K562 (cell line): ENCODE data around the gene MYO1D. TPM values are rescaled to one million over a fixed set of nuclear protein-coding genes. Genes with fewer than 3 reads are reported as not detected.

Experiments
- ATAC-seq: fragments of 200-7000 bp; cut with Tn5 transposase; 3 replicates; pipeline ENCODE4 v1.9.1; 2020; ENCODE audit warnings: moderate library complexity
- BruUV-seq: library from RNA; stranded (reverse); fragments of 400-500 nt; replicated peaks from 2 replicates; lab custom pipeline; 2021; lab: Mats Ljungman, UMichigan
- CTCF ChIA-PET: fragments of 300-600 bp; formaldehyde crosslinking; extraction: SDS; loops from one replicate; lab custom pipeline; 2021; ENCODE audit warnings: low intra/inter-chr PET ratio; lab: Yijun Ruan, JAX
- POLR2A ChIA-PET: fragments of 300-600, 350-650 bp; sonication (Branson Sonifier 250); formaldehyde crosslinking; extraction: SDS; loops from one replicate; lab custom pipeline; 2021; ENCODE audit warnings: antibody characterized with exemption, inconsistent platforms; lab: Yijun Ruan, JAX
- DNase-seq, 4 experiments: peaks; one replicate each; pipeline versions ENCODE4 v3.0.0 to v3.0.0-alpha.2; 2011 to 2018; ENCODE audit warnings: low spot score in 3 of 4, mixed read lengths in 3 of 4; ENCODE audit errors: extremely low read depth in 1 of 4
- FAIRE-seq: peaks from 2 replicates; lab custom pipeline; 2011; peaks lifted over from hg19 to GRCh38; lab: Jason Lieb, UNC
- H2AFZ ChIP-seq: 2 replicates; pipeline ENCODE4 v1.6.0; 2011; ENCODE audit warnings: low read depth, low read length, control low read depth, inconsistent platforms
- H3K27ac ChIP-seq: fragments of 200-600 bp; 3 replicates; pipeline ENCODE4 v1.8.0; 2011; ENCODE audit warnings: low read depth, mild to moderate bottlenecking, control low read depth, inconsistent platforms, low read length, moderate library complexity, mixed read lengths; ENCODE audit errors: extremely low read depth
- H3K27me3 ChIP-seq, 2 experiments: fragments of 300-600 bp in 1 of 2; 2 replicates in 1 of 2; 3 replicates in 1 of 2; pipeline versions ENCODE4 v1.6.0 to v1.8.0; 2011; ENCODE audit warnings: inconsistent platforms in 2 of 2, low read length in 2 of 2, mild to moderate bottlenecking in 1 of 2, mixed read lengths in 1 of 2, moderate library complexity in 1 of 2; ENCODE audit not compliant: control insufficient read depth in 2 of 2, insufficient read depth in 2 of 2
- H3K36me3 ChIP-seq: fragments of 300-600 bp; 3 replicates; pipeline ENCODE4 v1.8.0; 2011; ENCODE audit warnings: mild to moderate bottlenecking, low read length, inconsistent platforms; ENCODE audit not compliant: control insufficient read depth, insufficient read depth
- H3K4me1 ChIP-seq, 2 experiments: fragments of 200-600 bp in 1 of 2; replicated peaks in 1 of 2; 2 replicates in 1 of 2; 3 replicates in 1 of 2; pipeline versions ENCODE4 v1.5.1 to v1.8.0; 2011; ENCODE audit warnings: inconsistent platforms in 2 of 2, low read length in 2 of 2, mild to moderate bottlenecking in 1 of 2, mixed read lengths in 1 of 2, moderate library complexity in 1 of 2; ENCODE audit not compliant: control insufficient read depth in 2 of 2, insufficient read depth in 2 of 2
- H3K4me2 ChIP-seq: 2 replicates; pipeline ENCODE4 v1.6.1; 2011; ENCODE audit warnings: low read length, control low read depth, inconsistent platforms, mixed read lengths; ENCODE audit not compliant: insufficient read depth
- H3K4me3 ChIP-seq: fragments of 200-600 bp; sonication (generic), shearing (Covaris generic); 2 replicates; pipeline ENCODE4 v1.5.1; 2016; ENCODE audit warnings: control low read depth, inconsistent platforms
- H3K79me2 ChIP-seq: fragments of 200-600 bp; 3 replicates; pipeline ENCODE4 v1.8.0; 2011; ENCODE audit warnings: low read length, inconsistent platforms; ENCODE audit not compliant: control insufficient read depth, insufficient read depth
- H3K9ac ChIP-seq, 2 experiments: 2 replicates each; pipeline versions ENCODE4 v1.6.0 to v1.6.1; 2011; ENCODE audit warnings: low read depth in 2 of 2, low read length in 2 of 2, control low read depth in 1 of 2, inconsistent platforms in 1 of 2, mild to moderate bottlenecking in 1 of 2, mixed read lengths in 1 of 2; ENCODE audit not compliant: insufficient read depth in 1 of 2
- H3K9me1 ChIP-seq: one replicate; pipeline ENCODE4 v1.6.0; 2011; ENCODE audit warnings: inconsistent platforms, mild to moderate bottlenecking, low read length, moderate library complexity; ENCODE audit not compliant: control insufficient read depth, insufficient read depth
- H3K9me3 ChIP-seq: replicated peaks from 2 replicates; pipeline ENCODE4 v1.5.1; 2011; ENCODE audit warnings: low read depth, low read length, inconsistent platforms; ENCODE audit not compliant: control insufficient read depth, insufficient read depth
- H4K20me1 ChIP-seq: replicated peaks from 2 replicates; pipeline ENCODE4 v1.6.1; 2011; ENCODE audit warnings: low read length, inconsistent platforms, mixed read lengths; ENCODE audit not compliant: control insufficient read depth, insufficient read depth
- ARNT ChIP-seq, 2 experiments: fragments of 450-650 bp; IDR thresholded peaks; 2 replicates each; pipeline ENCODE4 v1.6.1; 2016; ENCODE audit warnings: mild to moderate bottlenecking in 1 of 2
- RBM22 ChIP-seq: fragments of 200-400 bp; formaldehyde crosslinking; IDR thresholded peaks from 2 replicates; pipeline ENCODE4 v1.6.1; 2018; ENCODE audit warnings: low read length, low read depth; ENCODE audit not compliant: poor library complexity, severe bottlenecking
- SMAD1 ChIP-seq: fragments of 150-350 bp; IDR thresholded peaks from 2 replicates; pipeline ENCODE4 v1.6.1; 2014; ENCODE audit warnings: low read length, low read depth; ENCODE audit not compliant: partially characterized antibody
- WGBS: fragments of 100-300 bp; shearing (Covaris generic); methylation state at CpG from one replicate; pipeline ENCODE4 v1.1.6; 2016; ENCODE audit warnings: low coverage, mixed read lengths; ENCODE audit not compliant: insufficient coverage; ENCODE audit errors: missing lambda C conversion rate; 5-methylcytosine and 5-hydroxymethylcytosine counted together
- in situ Hi-C: fragments of 300-500 bp; cut with MboI; formaldehyde crosslinking; loops from 4 replicates; pipeline ENCODE4 v1.15.0; 2018; ENCODE audit warnings: inconsistent platforms, mixed read lengths
- intact Hi-C: fragments of 100-400 bp; cut with micrococcal nuclease; formaldehyde crosslinking; loops from 2 replicates; pipeline ENCODE4 v1.14.2; 2022
- polyA plus RNA-seq, 8 experiments: library from polyadenylated mRNA; depleted of rRNA in 4 of 8; stranded (reverse) in 5 of 8; unstranded in 3 of 8; fragments of >200 nt; fragmentation: Nextera tagmentation in 2 of 8; fragmentation: Illumina TruSeq in 1 of 8; extraction: Ambion mirVana in 2 of 8; extraction: Trizol in 1 of 8; gene quantifications; 2 replicates each; pipeline versions ENCODE4 v1.2.1 to v1.2.3, GENCODE V29; 2011 to 2014; ENCODE audit warnings: inconsistent platforms in 1 of 8, missing spikeins in 1 of 8
- total RNA-seq, 7 experiments: library from RNA; depleted of rRNA in 6 of 7; stranded (reverse); fragments of >200 nt in 6 of 7; fragmentation: Illumina TruSeq in 2 of 7; extraction: Trizol in 2 of 7; gene quantifications; 2 replicates each; pipeline versions ENCODE4 v1.2.1 to v1.2.3, GENCODE V29; 2011 to 2021; ENCODE audit warnings: low replicate concordance in 1 of 7

MYO1D gene
- total and polyA plus RNA-seq, 9 of the 15 experiments (the other 6 are each of a cell fraction or from before 2014, with no cell fraction given), result 2.1 to 71.2 (median 45.4) TPM

DNA sequence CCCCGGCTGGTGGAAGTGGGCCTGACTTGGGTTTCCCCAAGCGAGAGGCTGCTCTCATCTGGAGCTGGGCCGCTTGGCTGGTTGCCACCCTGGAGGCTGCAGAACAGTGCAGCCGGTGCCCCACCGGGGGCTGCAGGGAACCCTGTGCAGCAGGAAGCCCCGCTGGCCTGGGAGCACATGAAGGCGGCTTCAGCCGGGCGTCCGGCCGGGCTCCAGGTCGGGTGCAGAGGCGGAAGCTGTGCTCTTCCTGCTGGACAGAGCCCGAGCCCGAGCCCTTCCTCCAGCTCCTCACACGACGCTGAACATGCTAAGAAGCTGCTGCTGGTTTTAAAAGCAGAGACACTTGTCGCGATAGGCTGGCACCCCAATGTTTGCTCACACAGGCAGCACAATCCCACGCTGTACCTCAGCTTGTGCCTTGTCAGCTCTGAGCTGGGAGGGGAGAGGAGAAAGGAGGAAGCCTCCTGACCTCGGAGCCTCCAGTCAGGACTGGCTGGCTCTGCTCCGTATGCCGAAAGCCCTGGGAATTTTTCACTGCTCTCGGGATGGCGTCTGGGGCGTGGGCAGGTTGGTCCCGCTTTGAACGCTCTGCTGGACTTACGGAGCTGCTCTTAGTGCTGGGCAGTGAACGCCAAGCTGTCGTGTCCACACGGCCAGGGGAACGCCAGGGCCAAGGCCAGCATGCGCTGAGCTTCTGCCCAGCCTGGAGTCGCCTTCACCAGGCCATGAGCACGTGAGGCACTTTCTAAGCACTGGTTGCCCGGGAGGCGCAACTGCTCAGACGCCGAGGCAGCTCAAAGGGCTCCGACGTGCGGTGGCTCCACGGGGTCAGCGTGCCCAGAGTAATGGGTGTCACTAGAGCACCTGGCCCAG lies 381.3 kb downstream of the MYO1D start:
- no peak for FAIRE-seq
- H3K9ac ChIP-seq, result peak overlapping the region in 1 of 2 experiments; percentile 31; a peak in 1 of 4 replicates

More for the DNA sequence above, 381.3 kb downstream of the MYO1D start:
- intact Hi-C loops, result no loop called here
- 0 out of 2 replicates have a peak, but pooled peaks cover 4% of the 10 kb centered on the region for H4K20me1 ChIP-seq
- TF ChIP-seq ARNT (IDR thresholded peaks at IDR 0.05) (no peak), SMAD1 (no peak), RBM22 (peak; percentile 35)
- TF ChIP-seq, all 486 proteins: peak for 1
- Histone ChIP-seq H3K9me3 (no peaks in the 10 kb centered on the region), H3K4me2 (no peak overlapping the region), H2AFZ (no peak overlapping the region), H3K79me2 (no peaks in the 10 kb centered on the region), H3K36me3 (peaks cover 6% of the 10 kb centered on the region; the same call in 2 of the 3 replicates), H3K4me3 (no peak overlapping the region), H3K9me1 (no peaks in the 10 kb centered on the region), H3K4me1 (peaks cover 5 to 15% of the 10 kb centered on the region in 2 experiments; a peak in 4 of 5 replicates), H3K27ac (no peak overlapping the region), H3K27me3 (no peaks in the 10 kb centered on the region)
- CTCF ChIA-PET, result no interaction called here
- in situ Hi-C loops, result no loop called here
- WGBS, result 70% methylated on average over 40 of the region's 45 CpGs
- BruUV-seq, result no TSS peak
- POLR2A ChIA-PET, result interaction anchor here (1.2 to 1.3 kb wide), 2 partner anchors 9 to 12 kb away, joined by 4 read pairs; partner anchors contain the start of gene CDK5R1
- DNase-seq (no peak), ATAC-seq (no peak)
